ENCODE results near the gene SMCO2. TPM values are rescaled to one million over a fixed set of nuclear protein-coding genes. Genes with fewer than 3 reads are reported as not detected.
A peak's percentile ranks its signal among the peaks of the same experiment; 100 is the strongest.

The SMCO2 gene
- total RNA-seq = not detected

GRCh38 chr12:27446436-27446835 lies at the start of gene SMCO2:
SMCO2 (plus strand) TSS chr12:27446736; CDS start chr12:27470632, 23,896 bp downstream.
- POLR2A ChIA-PET = no interaction called here
- Mint-ChIP-seq H3K27me3 (peaks cover 4% of the 10 kb centered on the region), H3K36me3 (peaks cover 36% of the 10 kb centered on the region), H3K9me3 (peaks cover 8% of the 10 kb centered on the region), H3K27ac (no peak within 1 kb of the TSS), H3K4me3 (no peak within 1 kb of the TSS), H3K4me1 (peaks cover 3% of the 10 kb centered on the region)
- no peak for ATAC-seq (ENCODE audit: low read depth)
- DNase-seq = no peak

GRCh38 chr12:27398466-27398865 lies 48.1 kb upstream of the SMCO2 start:
- Mint-ChIP-seq H3K9me3 (no peaks in the 10 kb centered on the region), H3K27me3 (peaks cover 6% of the 10 kb centered on the region), H3K4me3 (no peak overlapping the region), H3K4me1 (no peaks in the 10 kb centered on the region), H3K36me3 (peaks cover 17% of the 10 kb centered on the region), H3K27ac (no peak overlapping the region)
- POLR2A ChIA-PET = no interaction called here
- DNase-seq (no peak), ATAC-seq (ENCODE audit: low read depth) (no peak)

GRCh38 chr12:27399074-27399473 lies 47.5 kb upstream of the SMCO2 start:
- Mint-ChIP-seq H3K36me3 (peaks cover 20% of the 10 kb centered on the region), H3K9me3 (no peaks in the 10 kb centered on the region), H3K27ac (no peak overlapping the region), H3K4me3 (no peak overlapping the region), H3K27me3 (peaks cover 6% of the 10 kb centered on the region), H3K4me1 (no peaks in the 10 kb centered on the region)
- POLR2A ChIA-PET = no interaction called here
- ATAC-seq (ENCODE audit: low read depth) = no peak
- DNase-seq = no peak

GRCh38 chr12:27400856-27401354 lies 45.6 kb upstream of the SMCO2 start:
- DNase-seq (no peak), ATAC-seq (ENCODE audit: low read depth) (no peak)
- peaks cover 6% of the 10 kb centered on the region for H3K27me3 Mint-ChIP-seq
- no peak overlapping the region for H3K4me3 Mint-ChIP-seq
- H3K9me3 Mint-ChIP-seq = peaks cover 2% of the 10 kb centered on the region
- no peak overlapping the region for H3K27ac Mint-ChIP-seq
- POLR2A ChIA-PET = no interaction called here
- peaks cover 34% of the 10 kb centered on the region for H3K36me3 Mint-ChIP-seq
- no peaks in the 10 kb centered on the region for H3K4me1 Mint-ChIP-seq

- H3K9me3 Mint-ChIP-seq = peaks cover 4% of the 10 kb centered on the region
- no peaks in the 10 kb centered on the region for H3K4me1 Mint-ChIP-seq
- no peak overlapping the region for H3K27ac Mint-ChIP-seq
- ATAC-seq (ENCODE audit: low read depth) (no peak), DNase-seq (no peak)
- POLR2A ChIA-PET = no interaction called here
- no peak overlapping the region for H3K4me3 Mint-ChIP-seq
- peaks cover 24% of the 10 kb centered on the region for H3K36me3 Mint-ChIP-seq
- H3K27me3 Mint-ChIP-seq = no peaks in the 10 kb centered on the region
Measured at GRCh38 chr12:27412047-27412446, 34.5 kb upstream of the SMCO2 start.

GRCh38 chr12:27422697-27423096 lies 23.8 kb upstream of the SMCO2 start:
- Mint-ChIP-seq H3K4me1 (peaks cover 4% of the 10 kb centered on the region), H3K36me3 (peaks cover 15% of the 10 kb centered on the region)
- POLR2A ChIA-PET = no interaction called here

GRCh38 chr12:27424631-27425230 lies 21.8 kb upstream of the SMCO2 start:
- peaks cover 8% of the 10 kb centered on the region for H3K4me1 Mint-ChIP-seq
- POLR2A ChIA-PET = interaction anchor here (0.7 kb wide), 1 partner anchor 130 kb away, joined by 3 read pairs; no protein-coding TSS in a partner anchor
- ATAC-seq (ENCODE audit: low read depth) (peak; percentile 45), DNase-seq (no peak)
- peaks cover 8% of the 10 kb centered on the region for H3K36me3 Mint-ChIP-seq
- H3K9me3 Mint-ChIP-seq = no peaks in the 10 kb centered on the region
- H3K4me3 Mint-ChIP-seq = no peak overlapping the region
- no peaks in the 10 kb centered on the region for H3K27me3 Mint-ChIP-seq
- no peak overlapping the region for H3K27ac Mint-ChIP-seq

More at GRCh38 chr12:27422697-27423096, 23.8 kb upstream of the SMCO2 start:
- H3K27ac Mint-ChIP-seq = no peak overlapping the region
- peaks cover 2% of the 10 kb centered on the region for H3K9me3 Mint-ChIP-seq
- ATAC-seq (ENCODE audit: low read depth) (no peak), DNase-seq (no peak)
- H3K27me3 Mint-ChIP-seq = no peaks in the 10 kb centered on the region
- H3K4me3 Mint-ChIP-seq = no peak overlapping the region

GRCh38 chr12:27425306-27425705 lies 21.2 kb upstream of the SMCO2 start:
- ATAC-seq (ENCODE audit: low read depth) = no peak
- POLR2A ChIA-PET = interaction anchor here (0.7 kb wide), 1 partner anchor 129 kb away, joined by 3 read pairs; no protein-coding TSS in a partner anchor
- H3K9me3 Mint-ChIP-seq = no peaks in the 10 kb centered on the region
- no peak for DNase-seq
- H3K4me1 Mint-ChIP-seq = peaks cover 12% of the 10 kb centered on the region
- peaks cover 6% of the 10 kb centered on the region for H3K36me3 Mint-ChIP-seq
- no peak overlapping the region for H3K27ac Mint-ChIP-seq
- no peak overlapping the region for H3K4me3 Mint-ChIP-seq
- no peaks in the 10 kb centered on the region for H3K27me3 Mint-ChIP-seq

GRCh38 chr12:27426743-27427487 lies 19.6 kb upstream of the SMCO2 start:
- Mint-ChIP-seq H3K36me3 (peaks cover 16% of the 10 kb centered on the region), H3K9me3 (peaks cover 8% of the 10 kb centered on the region), H3K27me3 (no peaks in the 10 kb centered on the region), H3K4me3 (no peak overlapping the region), H3K4me1 (peaks cover 22% of the 10 kb centered on the region), H3K27ac (no peak overlapping the region)
- ATAC-seq (ENCODE audit: low read depth) (no peak), DNase-seq (no peak)
- POLR2A ChIA-PET = no interaction called here

GRCh38 chr12:27427824-27428223 lies 18.7 kb upstream of the SMCO2 start:
- Mint-ChIP-seq H3K27me3 (no peaks in the 10 kb centered on the region), H3K4me1 (peaks cover 28% of the 10 kb centered on the region), H3K4me3 (no peak overlapping the region), H3K36me3 (peaks cover 22% of the 10 kb centered on the region), H3K9me3 (peaks cover 9% of the 10 kb centered on the region), H3K27ac (no peak overlapping the region)
- DNase-seq = no peak
- no peak for ATAC-seq (ENCODE audit: low read depth)
- POLR2A ChIA-PET = no interaction called here

- Mint-ChIP-seq H3K9me3 (peaks cover 9% of the 10 kb centered on the region), H3K27me3 (no peaks in the 10 kb centered on the region), H3K4me3 (no peak overlapping the region), H3K4me1 (peaks cover 30% of the 10 kb centered on the region), H3K36me3 (peaks cover 22% of the 10 kb centered on the region), H3K27ac (no peak overlapping the region)
- ATAC-seq (ENCODE audit: low read depth) = no peak
- no peak for DNase-seq
- POLR2A ChIA-PET = interaction anchor here (0.7 kb wide), 1 partner anchor 106 kb away, joined by 3 read pairs; no protein-coding TSS in a partner anchor
Measured at GRCh38 chr12:27428466-27428865, 18.1 kb upstream of the SMCO2 start.

GRCh38 chr12:27429606-27430005 lies 16.9 kb upstream of the SMCO2 start:
- no peak for DNase-seq
- Mint-ChIP-seq H3K9me3 (peaks cover 9% of the 10 kb centered on the region), H3K4me1 (peaks cover 32% of the 10 kb centered on the region), H3K27ac (no peak overlapping the region), H3K27me3 (no peaks in the 10 kb centered on the region), H3K4me3 (no peak overlapping the region), H3K36me3 (peaks cover 22% of the 10 kb centered on the region)
- POLR2A ChIA-PET = no interaction called here
- no peak for ATAC-seq (ENCODE audit: low read depth)

- Mint-ChIP-seq H3K27ac (peak overlapping the region; percentile 25), H3K4me3 (peak overlapping the region; percentile 37), H3K27me3 (no peaks in the 10 kb centered on the region), H3K9me3 (peaks cover 9% of the 10 kb centered on the region), H3K4me1 (peaks cover 42% of the 10 kb centered on the region), H3K36me3 (peaks cover 25% of the 10 kb centered on the region)
- DNase-seq = no peak
- POLR2A ChIA-PET = no interaction called here
- ATAC-seq (ENCODE audit: low read depth) = peak; percentile 64
Measured at GRCh38 chr12:27431185-27431584, 15.4 kb upstream of the SMCO2 start.
